ENCODE data around the gene SLC44A5.
"Not testable (repeated sequence)": the region's sequence is repeated elsewhere in the genome, so short reads cannot be mapped to it uniquely, and the experiment has no call there.

SLC44A5 gene

DNA sequence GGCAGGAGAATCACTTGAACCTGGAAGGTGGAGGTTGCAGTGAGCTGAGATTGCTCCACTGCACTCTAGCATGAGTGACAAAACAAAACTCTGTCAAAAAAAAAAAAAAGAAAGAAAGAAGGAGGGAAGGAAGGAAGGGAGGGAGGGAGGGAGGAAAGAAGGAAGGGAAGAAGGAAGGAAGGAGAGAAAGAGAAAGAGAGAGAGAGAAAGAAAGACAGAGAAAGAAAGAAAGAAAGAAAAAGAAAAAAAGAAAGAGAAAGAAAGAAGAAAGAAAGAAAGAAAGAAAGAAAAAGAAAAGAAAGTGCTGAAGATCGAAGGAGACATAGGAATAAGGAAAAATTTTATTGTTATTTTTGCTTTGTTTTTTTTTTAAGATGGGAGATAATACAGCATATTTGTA, 166.7 kb downstream of the SLC44A5 start:
- no peak for DNase-seq

GRCh38 chr1:75440274-75440673, 170.6 kb downstream of the SLC44A5 start:
- no peak for DNase-seq

GRCh38 chr1:75438355-75438754, 172.6 kb downstream of the SLC44A5 start:
- DNase-seq: no peak

- DNase-seq: no peak
Observed at GRCh38 chr1:75431843-75432242, 179.1 kb downstream of the SLC44A5 start.

GRCh38 chr1:75430526-75430925, 180.4 kb downstream of the SLC44A5 start:
- DNase-seq: no peak

DNA sequence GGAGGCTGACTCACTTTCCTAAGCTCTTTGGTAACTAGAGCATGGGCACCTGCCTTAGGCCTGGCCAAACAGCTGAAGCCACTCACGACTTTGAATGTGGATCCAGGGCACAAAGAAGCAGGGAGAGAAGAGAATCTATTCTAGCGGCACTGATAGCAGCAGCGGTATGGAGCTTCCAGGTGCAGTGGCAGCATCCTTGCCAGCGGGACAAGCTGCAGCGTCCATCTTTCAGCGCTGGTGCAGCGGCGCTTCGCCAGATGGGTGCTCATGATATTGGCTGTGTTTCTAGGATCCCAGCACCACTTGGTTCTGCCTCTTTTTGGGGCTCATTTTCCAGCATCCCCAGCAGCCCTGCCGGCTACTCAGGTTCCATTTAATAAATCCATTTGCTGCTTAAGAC, 184.2 kb downstream of the SLC44A5 start:
- DNase-seq: no peak

- no peak for DNase-seq
Observed at GRCh38 chr1:75425001-75425650, 185.8 kb downstream of the SLC44A5 start.

DNA sequence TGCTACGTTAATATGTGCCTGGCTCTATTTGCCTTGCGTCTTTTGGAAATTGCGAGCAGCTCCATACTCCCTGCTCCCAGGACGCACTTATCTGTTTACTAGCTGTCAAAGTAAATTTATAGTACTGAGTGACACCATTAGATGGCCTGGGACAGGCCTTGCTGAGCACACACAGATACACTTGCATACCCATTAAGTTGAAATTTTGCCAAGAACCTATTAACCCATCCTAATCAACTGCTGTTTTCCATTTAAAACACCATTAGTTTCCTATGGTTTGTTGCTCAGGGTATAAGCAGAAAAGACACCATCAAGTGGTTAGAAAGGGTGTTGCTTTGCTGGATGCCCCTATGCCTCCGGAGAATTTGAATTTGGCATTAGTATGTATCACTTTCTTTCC, 187.3 kb downstream of the SLC44A5 start:
- no peak for DNase-seq

- DNase-seq: no peak
Observed at GRCh38 chr1:75423136-75423535, 187.8 kb downstream of the SLC44A5 start.

DNA sequence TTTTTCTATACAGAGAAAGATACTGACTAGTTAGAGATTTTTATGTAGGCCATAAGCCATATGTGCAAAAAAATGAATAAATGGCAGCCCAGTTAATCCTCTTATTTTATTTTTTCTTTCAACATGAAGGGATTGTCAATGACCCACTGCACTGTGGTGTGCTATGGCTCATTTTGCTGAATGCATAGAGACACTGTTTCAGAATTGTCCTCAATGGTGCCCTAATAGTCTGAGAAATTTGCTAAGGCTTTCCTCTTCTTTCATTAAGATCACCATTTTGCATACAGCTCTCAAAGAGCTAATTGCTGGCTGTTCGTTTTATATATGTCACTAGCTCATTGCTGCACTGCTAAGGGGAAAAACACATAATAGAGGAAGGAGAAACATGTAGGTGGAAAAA, 189.5 kb downstream of the SLC44A5 start:
- DNase-seq: no peak

DNA sequence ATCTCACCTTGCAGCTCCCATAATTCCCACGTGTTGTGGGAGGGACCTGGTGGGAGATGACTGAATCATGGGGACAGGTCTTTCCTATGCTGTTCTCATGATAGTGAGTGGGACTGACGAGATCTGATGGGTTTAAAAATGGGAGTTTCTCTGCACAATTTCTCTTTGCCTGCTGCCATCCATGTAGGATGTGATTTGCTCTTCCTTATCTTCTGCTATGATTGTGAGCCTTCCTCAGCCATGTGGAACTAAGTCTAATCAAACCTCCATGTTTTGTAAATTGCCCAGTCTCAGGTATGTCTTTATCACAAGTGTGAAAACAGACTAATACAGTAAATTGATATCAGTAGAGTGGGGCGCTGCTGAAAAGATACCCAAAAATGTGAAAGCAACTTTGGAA, 195.7 kb downstream of the SLC44A5 start:
- DNase-seq: no peak

- no peak for DNase-seq
Observed at GRCh38 chr1:75412616-75413015, 198.3 kb downstream of the SLC44A5 start.

DNA sequence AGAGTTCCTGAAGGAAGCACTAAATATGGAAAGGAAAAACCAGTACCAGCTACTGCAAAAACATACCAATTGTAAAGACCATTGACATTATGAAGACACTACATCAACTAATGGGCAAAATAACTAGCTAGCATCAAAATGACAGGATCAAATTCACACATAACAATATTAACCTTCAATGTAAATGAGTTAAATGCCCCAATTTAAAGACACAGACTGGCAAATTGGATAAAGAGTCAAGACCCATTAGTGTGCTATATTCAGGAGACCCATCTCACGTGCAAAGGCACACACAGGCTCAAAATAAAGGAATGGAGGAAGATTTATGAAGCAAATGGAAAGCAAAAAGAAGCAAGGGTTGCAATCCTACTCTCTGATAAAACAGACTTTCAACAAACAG, 206.2 kb downstream of the SLC44A5 start:
- not testable (repeated sequence) for DNase-seq

- DNase-seq: not testable (repeated sequence)
Observed at GRCh38 chr1:75403147-75403646, 207.7 kb downstream of the SLC44A5 start.

DNA sequence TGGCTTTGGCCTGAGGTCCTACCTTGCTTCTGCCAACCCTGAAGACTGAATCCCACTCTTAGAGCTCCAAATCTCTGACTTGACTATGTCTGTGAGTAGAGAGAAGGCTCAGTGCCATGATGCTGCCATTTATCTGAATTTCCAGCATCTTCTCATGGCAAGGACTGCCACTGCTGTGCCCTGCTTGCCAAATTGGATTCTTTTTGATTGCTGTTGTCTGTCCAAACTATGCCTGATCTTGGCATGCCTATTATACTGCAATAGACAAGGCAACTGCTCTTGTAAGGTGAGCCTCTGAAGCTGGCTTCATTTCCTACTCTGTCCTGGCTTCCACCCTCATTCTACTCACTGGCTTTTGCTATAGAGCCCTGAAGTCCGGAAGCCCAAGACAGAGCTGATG, 210.2 kb downstream of the SLC44A5 start:
- DNase-seq: no peak

DNA sequence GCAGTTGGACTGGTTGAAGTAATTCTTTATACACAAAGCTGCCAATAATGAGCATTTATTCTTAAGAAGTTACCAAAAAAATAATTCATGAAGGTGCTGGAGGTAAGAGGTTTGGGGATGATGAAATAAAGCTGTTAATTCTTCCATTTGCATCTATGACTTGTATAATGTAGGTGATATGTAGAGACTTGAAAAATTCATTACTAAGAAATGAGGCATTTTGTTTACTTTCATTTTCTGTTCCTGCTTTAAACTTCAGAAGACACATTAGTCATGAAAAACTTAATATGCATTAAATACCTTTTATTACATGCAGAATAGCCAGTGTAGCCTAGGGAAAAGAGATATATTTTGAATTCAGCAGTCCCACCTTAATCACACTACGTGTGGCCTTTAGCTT, 214.2 kb downstream of the SLC44A5 start:
- DNase-seq: no peak

DNA sequence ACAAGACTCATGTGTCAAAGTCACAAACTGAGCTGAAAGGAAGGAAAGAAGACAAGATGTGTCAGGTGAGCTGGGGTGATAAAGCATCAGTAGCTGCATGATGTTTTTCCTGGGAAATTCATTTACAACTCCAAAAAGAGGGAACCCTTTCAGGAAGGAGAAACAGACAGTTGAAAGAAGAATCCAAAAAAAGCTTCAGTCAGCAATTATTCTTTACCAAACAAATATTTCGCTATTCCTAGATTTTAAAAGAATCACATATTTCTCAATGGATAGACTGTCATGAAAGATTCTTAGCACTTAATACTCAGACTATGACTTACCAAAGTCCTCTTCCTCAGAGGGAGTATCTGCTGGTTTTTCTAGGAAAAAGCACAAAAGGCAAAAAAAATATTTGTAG, 214.7 kb downstream of the SLC44A5 start:
- DNase-seq: no peak

GRCh38 chr1:75394386-75395139, 216.4 kb downstream of the SLC44A5 start:
- no peak for DNase-seq

DNA sequence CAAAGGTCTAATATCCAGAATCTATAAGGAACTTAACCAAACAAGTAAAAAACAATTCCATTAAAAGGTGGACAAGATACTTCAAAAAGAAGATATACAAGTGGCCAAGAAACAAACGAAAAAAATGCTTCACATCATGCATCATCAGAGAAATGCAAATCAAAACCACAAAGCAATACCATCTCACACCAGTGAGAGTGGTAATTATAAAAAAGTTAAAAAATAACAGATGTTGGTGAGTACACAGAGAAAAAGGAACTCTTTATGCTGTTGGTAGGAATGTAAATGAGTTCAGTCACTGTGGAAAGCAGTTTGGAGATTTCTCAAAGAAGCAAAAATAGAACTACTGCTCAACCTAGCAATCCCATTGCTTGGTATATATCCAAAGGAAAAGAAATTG, 218.6 kb downstream of the SLC44A5 start:
- DNase-seq: no peak

DNA sequence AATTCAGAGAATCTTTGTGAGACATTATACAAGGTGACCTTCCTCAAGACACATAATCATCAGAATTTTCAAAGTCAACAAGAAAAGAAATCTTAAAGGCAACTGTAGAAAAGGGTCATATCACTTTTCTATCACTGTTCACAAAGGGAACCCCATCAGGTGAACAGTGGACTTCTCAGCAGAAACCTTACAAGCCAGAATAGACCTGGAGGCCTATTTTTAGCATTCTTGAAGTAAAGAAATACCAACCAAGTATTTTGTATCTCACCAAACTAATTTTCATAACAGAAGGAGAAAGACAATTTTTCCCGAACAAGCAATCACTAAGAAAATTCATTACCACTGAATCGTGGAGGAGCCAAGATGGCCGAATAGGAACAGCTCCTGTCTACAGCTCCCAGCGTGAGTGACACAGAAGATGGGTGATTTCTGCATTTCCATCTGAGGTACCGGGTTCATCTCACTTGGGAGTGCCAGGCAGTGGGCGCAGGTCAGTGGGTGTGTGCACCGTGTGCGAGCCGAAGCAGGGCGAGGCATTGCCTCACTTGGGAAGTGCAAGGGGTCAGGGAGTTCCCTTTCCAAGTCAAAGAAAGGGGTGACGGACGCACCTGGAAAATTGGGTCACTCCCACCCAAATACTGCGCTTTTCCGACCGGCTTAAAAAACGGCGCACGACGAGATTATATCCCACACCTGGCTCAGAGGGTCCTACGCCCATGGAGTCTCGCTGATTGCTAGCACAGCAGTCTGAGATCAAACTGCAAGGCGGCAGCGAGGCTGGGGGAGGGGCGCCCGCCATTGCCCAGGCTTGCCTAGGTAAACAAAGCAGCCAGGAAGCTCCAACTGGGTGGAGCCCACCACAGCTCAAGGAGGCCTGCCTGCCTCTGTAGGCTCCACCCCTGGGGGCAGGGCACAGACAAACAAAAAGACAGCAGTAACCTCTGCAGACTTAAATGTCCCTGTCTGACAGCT, 235.2 kb downstream of the SLC44A5 start:
- DNase-seq: peak; percentile 24

DNA sequence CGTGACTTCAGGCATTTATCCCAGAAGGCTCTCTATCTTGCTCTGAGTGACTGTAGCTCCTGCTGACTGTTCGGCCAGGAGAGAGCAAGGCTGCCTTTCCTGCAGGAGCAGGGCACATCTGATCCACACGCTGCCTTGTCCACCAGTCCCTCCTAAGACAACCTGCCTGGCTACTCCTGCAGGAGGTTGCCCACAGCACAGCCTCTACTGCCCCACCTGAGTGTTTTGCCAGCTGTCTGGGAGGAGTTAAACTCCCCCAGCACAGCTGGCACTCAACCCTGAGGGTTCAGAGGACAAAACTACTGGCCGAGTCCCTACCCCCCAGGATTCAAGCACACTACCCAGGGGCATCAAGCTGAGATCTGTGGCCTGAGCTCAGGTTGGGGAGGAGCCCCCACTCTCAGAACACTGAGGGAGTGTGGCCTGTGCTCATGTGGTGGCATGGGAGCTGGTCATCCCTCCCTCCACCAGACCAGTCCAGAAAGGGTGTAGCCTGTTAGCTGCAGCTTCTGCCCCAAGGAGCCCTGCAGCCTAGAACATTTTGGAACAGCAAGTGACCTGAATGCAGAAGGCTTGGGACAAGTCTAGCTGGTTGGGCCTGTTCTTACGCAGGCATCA, 237.3 kb downstream of the SLC44A5 start:
- no peak for DNase-seq

DNA sequence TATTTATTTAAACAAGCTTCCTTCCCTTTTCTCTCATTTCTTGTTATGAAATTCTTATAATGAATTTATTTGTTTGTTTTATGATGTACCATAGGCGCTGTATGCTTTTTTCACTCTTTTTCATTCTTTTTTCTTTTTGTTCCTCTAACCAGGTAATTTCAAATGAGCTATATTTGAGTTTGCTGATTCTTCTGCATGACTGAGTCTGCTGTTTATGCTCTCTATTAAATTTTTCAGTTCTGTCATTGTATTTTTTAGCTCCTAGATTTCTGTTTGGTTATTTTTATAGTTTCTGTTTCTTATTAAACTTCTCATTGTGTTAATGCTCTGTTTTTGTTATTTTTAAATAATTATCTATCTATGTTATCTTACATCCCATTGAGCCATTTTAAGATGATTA, 244.3 kb downstream of the SLC44A5 start:
- no peak for DNase-seq

DNA sequence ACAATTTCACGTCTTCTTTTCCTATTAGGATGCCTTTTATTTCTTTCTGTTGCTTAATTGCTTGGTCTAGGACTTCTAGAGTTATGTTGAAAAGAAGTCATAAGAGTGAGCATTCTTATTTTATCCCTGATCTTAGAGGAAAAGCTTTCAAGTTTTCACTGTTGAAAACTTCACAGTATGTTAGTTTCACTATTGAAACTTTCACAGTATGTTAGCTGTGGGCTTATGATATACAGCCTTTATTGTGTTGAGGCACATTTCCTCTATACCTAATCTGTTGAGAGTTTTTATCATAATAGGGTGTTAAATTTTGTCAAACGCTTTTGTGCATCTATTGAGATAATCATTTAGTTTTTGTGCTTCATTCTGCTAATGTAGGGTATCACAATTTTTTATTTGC, 249.7 kb downstream of the SLC44A5 start:
- DNase-seq: no peak
